Hepatic stellate cell (primary cell): ENCODE data around the gene CSMD2.

Experiments
- DNase-seq: peaks from one replicate; pipeline ENCODE4 v3.0.0; 2011; ENCODE audit warnings: low spot score

The CSMD2 gene

DNA sequence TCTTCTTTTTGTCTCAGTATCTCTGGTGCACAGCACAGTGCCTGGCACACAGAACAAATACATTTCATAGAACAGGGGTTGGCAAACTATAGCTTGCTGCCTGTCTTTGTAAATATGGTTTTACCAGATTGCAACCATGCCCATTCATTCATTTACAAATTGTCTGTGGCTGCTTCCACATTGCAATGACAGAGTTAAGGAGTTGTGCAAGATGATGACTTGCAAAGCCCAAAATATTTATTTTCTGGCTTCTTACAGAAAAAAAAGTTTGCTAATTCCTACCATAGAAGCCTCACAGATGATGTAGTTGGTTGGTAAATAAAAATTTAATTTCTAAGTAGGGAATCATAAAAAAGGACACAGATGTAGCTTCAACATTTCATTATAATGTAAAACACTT is 312.3 kb downstream of the CSMD2 start:
- DNase-seq = no peak

DNA sequence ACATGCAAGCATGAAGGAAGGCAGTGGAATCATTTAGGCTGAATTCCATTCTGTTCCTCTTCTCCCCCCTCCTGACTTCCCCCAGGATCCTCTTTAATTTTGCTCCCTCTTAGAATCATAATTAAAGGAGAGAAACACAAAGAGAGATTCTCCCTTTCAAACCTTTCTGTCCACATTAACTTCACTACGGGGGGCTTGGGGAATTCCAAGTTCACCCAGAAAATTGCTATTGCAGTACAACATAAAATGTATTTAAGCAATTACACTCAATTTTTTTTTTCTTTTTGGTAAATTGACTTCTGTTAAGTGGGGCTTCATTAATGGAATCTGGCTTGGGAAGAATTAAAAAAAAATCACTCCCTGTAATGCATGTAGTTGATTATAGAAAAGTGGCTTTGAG is 314.5 kb downstream of the CSMD2 start:
- no peak for DNase-seq

GRCh38 chr1:33849211-33849610 is 315.8 kb downstream of the CSMD2 start:
- DNase-seq = no peak

- DNase-seq = no peak
Measured at GRCh38 chr1:33848205-33848937, 316.7 kb downstream of the CSMD2 start.

GRCh38 chr1:33846861-33847260 is 318.2 kb downstream of the CSMD2 start:
- DNase-seq = no peak

GRCh38 chr1:33844166-33844565 is 320.9 kb downstream of the CSMD2 start:
- no peak for DNase-seq

DNA sequence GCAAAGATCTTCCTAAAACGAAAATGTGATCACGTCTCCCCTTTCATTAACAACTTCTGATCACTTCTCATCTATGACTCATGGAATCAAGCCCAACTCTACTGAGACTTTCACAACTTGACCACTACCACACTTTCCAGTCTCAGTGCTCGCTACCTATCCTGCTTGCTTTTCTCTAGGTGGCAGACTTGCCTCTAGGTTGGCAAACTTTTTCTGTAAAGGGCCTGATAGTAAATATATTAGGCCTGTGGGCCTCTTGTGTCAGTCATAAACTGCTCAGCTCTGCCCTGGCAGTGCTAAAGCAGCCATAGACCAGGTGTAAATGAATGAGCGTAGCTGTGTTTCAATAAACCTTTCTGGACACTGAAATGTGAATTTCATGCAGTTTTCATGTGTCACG is 322.7 kb downstream of the CSMD2 start:
- DNase-seq = no peak

DNA sequence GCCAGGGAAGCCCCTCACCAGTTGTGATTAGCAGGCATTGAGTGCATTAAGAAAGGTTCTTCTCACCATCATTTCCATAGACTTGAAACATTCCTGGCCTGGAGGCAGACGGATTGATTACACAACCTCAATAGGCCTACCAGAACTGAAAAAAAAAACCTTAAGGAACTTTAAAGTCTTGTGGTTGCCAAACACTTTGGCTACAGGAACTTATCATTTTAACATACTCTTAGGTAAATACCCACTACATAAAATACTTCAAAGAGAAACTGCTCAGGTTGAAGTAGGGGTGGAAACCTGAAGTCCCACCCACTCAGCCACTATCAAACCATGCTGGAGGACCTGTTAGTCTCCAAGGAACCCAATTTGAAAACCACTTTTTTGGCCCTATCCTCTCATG is 323.5 kb downstream of the CSMD2 start:
- no peak for DNase-seq

GRCh38 chr1:33837635-33838034 is 327.4 kb downstream of the CSMD2 start:
- no peak for DNase-seq

- DNase-seq = no peak
Measured at GRCh38 chr1:33836911-33837310, 328.1 kb downstream of the CSMD2 start.

DNA sequence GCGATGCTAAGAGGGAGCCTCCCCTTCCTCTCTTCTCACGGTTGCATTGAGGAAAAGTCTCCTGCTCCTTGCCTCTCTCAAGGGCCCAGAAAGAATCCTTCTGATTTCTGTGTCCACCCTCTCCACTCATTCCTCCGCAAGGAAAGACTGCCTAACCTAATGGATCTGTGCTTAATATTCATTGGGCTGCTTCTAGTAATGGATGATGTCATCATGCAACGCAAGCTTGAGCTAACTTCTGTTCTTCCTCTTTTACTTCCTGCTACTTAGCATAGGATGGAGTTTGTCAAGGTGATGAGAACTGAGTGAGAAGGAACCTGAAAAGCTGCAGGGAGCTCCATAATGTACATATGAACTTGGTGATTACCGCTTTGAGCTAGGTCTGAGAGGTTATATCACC is 336.4 kb downstream of the CSMD2 start:
- no peak for DNase-seq

DNA sequence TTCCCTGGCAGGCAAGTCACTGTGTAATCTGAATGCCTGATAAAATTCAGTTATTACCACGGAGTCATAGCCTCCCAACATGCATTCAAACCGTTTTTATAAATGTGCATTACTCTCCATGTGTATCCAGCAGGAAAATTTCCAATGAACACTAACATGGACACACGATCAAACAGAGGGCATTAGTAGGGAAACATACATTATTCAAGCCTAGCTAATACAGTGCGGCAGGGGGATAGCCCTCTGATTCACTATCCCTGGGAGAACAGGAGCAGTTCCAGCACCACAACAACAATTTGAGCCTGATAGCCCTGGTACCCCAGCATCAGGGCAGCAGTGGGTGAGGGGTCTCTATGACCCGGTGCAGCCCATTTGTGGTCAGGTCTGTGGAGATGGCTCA is 337.0 kb downstream of the CSMD2 start:
- DNase-seq = no peak

- no peak for DNase-seq
Measured at GRCh38 chr1:33826711-33827110, 338.3 kb downstream of the CSMD2 start.

DNA sequence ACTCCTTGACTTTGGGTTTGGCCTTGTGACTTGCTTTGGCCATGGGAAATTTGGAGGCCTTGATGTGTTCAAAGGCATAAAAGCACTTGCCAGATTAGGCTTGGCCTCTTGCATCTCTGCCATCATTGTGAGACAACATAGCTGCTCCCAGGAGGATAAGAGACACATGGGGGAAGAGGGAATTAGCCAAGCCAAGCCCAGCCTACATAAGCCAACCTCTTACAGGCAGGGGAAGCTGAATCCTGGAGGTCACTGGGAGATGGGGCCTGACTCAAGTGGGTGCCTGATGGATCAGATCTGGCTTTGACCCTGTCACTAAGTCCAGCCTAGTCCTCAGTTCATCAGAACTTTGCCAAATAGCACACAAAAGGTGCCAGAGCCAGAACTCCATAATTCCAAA is 338.7 kb downstream of the CSMD2 start:
- DNase-seq = no peak

- DNase-seq = no peak
Measured at GRCh38 chr1:33825506-33825905, 339.5 kb downstream of the CSMD2 start.

GRCh38 chr1:33824971-33825370 is 340.1 kb downstream of the CSMD2 start:
- DNase-seq = no peak

- DNase-seq = no peak
Measured at GRCh38 chr1:33824321-33824720, 340.7 kb downstream of the CSMD2 start.

DNA sequence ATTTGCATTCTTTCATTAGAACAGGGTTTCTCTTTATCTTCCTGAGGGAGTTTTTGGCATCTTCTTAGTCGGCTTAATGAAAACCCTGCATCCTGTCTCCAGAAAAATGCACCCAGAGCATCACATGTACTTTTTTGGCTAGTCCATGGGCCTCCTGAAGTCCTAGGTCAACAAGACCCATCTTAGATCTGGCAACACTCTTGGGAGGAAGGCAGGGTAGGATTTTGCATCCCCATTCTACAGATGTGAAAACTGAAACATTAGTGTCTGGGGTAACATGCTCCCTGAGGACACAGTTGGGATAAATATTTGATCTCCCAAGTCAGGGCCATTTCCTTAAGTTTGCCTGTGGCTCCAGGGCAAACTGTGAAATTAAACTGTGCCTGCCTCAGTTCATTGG is 341.2 kb downstream of the CSMD2 start:
- DNase-seq = no peak

DNA sequence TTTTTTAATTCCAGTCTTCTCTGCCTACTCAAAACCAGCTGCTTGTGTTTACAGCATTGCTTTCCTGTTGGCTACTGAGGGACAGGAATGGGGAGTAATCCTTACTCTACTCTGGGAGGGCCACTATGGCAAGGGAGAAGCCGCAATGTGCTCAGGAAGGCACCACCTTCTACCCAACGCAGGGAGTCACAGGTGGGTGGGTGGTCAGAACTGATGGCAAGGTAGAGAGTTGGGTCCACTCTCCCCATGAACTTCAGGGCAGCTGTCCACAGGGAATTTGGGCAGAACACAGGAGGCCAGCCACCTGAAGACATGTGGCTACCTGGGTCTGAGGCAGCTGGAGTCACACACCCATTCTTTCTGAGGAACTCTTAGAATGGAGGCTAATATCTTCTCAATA is 341.6 kb downstream of the CSMD2 start:
- DNase-seq = no peak

DNA sequence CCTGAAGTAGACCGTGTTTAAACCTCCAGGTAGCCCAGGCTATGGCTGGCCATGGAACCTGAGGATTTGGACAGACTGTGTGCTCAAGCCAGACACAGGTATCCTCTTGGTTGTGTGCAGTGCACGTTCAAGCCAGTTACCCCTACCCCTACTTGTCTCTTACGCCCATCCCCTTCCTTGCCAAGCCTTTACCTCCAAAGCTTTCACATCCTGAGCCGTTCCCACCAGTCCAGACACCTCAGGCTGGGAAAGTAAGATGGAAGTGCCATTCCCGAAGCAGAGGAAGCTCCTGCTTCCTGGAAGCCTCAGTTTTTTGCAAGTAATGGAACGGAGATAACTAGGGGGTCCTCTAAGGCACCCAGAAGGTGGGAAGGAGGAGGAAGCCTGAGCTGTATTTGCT is 342.6 kb downstream of the CSMD2 start:
- DNase-seq = no peak

GRCh38 chr1:33821291-33821690 is 343.7 kb downstream of the CSMD2 start:
- DNase-seq = no peak

DNA sequence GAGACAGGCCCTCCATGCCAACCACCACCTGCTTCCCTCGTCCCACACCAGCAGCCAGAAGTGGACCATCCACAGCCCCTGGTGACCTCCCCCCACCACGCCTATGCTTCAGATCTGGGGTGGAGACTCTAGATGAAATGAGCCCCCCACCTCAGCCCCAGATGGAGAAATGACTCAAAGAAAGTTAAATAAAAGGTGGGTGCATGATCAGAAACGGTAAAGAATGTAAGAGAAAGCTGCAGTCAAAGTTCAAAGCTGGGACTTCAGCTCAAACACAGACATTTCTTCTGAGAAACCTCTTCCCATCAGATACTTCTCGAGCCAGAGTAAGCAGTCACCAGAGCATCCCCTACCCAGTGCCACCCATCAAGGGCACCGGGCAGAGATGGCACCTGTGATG is 344.2 kb downstream of the CSMD2 start:
- DNase-seq = no peak

DNA sequence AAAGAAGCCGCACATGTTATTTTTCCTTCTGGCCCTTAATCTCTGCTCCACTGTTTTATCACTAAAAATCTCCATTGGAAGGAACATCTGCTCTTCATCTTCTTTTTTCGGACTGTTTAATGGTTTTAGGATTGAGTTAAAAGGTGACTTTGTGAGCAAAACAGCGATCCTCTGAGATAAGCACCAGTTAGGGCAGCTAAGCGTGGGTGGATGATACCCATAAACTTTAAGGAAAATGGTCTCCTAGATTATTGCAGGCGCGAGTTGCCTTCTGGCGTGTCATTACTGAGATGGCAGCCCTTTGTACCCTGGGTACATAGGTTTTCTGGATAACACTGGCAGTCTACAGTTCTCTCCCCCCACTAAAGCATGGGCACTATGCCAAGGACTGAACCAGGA is 345.1 kb downstream of the CSMD2 start:
- no peak for DNase-seq

DNA sequence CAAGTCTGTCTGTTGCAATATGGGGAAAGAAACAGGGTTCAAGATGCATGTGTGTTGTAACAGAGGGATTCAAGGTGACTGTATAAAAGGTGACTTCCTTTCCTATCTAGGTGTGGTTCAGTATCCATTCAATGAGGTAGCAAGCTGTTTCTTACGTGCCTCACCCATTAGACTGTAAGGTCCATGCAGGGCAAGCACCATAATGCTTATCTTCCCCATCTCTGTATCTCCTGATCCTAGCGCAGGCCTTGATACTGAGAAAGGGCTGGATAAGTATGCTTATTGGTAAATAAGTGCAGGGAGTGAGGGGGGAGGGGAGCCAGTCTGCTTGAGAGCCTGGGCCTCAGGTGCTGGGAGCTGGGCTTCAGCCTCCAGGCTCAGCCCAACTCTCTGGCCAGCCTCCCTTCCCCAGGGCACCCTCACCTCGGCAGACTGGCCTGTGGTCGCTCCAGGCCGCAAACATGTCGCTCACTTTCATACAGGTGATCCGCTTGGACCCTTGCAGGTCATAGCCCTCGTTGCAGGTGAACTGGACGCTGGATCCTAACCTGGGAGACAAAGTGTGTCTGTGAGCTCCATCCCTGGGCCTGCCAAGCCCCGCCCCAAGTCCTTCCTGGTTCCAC is 345.6 kb downstream of the CSMD2 start:
- no peak for DNase-seq
